ENCODE results near the gene LRFN2. TPM values are rescaled to one million over a fixed set of nuclear protein-coding genes. Genes with fewer than 3 reads are reported as not detected.

The LRFN2 gene
- total RNA-seq, 2 experiments from 2014 or later = not detected

DNA sequence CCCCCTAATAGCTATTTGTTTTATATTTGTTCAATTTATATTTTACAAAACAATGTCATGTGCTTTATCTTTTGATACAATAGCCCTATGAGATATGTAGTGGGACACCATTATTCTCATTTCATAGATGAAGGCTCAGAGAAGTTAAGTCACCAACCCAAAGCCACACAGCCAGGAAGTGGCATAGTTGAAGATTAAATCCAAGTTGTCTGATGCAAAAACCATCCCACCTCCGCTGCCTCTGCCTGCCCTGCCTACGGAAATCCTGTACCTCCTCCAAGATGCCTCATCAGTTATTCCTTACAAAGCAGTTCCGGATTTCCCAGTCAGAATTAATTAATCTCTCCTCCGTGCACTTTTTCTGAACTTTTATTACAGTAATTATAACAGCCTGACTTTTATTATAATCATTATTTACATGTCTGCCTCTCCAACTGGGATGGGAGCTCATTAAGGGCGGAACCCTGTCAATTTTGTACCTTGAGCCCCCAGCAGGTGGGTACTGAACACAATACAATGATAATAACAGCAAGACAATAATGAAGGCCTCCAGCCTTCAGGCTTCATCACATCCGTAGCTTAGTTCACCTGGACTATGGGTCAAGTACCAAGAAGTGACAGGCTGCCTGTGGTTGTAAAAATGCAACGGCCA, 54.7 kb downstream of the LRFN2 start:
- Mint-ChIP-seq H3K4me3 (no peak overlapping the region), H3K9me3 (no peaks in the 10 kb centered on the region), H3K27me3 (no peaks in the 10 kb centered on the region), H3K27ac (no peak overlapping the region), H3K4me1 (no peaks in the 10 kb centered on the region), H3K36me3 (no peaks in the 10 kb centered on the region)
- DNase-seq (no peak), ATAC-seq (ENCODE audit: low read depth) (no peak)
- POLR2A ChIA-PET = no interaction called here

- Mint-ChIP-seq H3K27ac (no peak overlapping the region), H3K4me1 (no peaks in the 10 kb centered on the region), H3K4me3 (no peak overlapping the region), H3K27me3 (no peaks in the 10 kb centered on the region), H3K9me3 (no peaks in the 10 kb centered on the region), H3K36me3 (no peaks in the 10 kb centered on the region)
- POLR2A ChIA-PET = no interaction called here
- ATAC-seq (ENCODE audit: low read depth) = no peak
- DNase-seq = no peak
These were observed 57.2 kb downstream of the LRFN2 start for GRCh38 chr6:40529919-40530318.

DNA sequence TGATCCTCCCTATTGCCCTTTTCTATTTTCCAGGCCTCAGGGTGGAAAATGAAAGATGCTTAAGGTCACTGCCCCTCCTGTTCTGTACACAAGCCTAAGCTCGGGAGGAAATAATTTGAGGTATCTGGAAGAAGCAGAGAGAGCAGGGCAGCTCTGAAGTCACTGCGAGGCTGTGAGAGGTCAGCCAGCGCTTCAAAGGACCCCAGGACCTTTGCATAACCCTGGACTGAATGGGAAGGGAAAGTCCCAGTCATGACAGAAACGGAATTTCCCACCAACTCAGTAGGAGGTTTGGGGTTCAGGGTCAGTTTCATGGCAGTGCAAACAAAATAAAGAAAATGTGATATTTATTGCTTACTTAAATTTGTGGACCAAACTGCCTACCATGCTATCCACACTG, 58.1 kb downstream of the LRFN2 start:
- Mint-ChIP-seq H3K4me1 (no peaks in the 10 kb centered on the region), H3K4me3 (no peak overlapping the region), H3K27ac (no peak overlapping the region), H3K9me3 (no peaks in the 10 kb centered on the region), H3K27me3 (no peaks in the 10 kb centered on the region), H3K36me3 (no peaks in the 10 kb centered on the region)
- POLR2A ChIA-PET = no interaction called here
- ATAC-seq (ENCODE audit: low read depth) (no peak), DNase-seq (no peak)

DNA sequence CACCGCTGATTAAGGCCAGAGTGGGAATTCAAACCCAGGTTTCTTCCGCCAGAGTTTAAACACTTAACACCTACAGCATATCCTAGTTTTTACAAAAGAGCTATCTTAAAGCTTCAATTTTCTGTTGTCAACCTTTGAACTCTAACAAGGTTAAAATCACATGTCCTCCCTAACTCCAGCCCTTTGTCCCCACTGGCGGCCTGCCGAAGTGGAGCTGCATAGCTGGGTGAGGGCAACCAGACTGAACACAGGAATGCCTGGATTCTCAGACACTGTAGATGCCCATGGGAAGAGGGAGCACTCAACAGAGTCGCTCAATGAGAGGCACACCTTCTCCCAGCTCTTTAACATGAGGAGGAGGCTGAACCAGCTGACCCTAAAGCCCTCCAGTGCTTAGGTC, 59.1 kb downstream of the LRFN2 start:
- no peak for DNase-seq
- no peak overlapping the region for H3K4me3 Mint-ChIP-seq
- ATAC-seq (ENCODE audit: low read depth) = no peak
- no peak overlapping the region for H3K27ac Mint-ChIP-seq
- POLR2A ChIA-PET = no interaction called here
- H3K9me3 Mint-ChIP-seq = no peaks in the 10 kb centered on the region
- H3K27me3 Mint-ChIP-seq = no peaks in the 10 kb centered on the region
- H3K36me3 Mint-ChIP-seq = no peaks in the 10 kb centered on the region
- no peaks in the 10 kb centered on the region for H3K4me1 Mint-ChIP-seq

DNA sequence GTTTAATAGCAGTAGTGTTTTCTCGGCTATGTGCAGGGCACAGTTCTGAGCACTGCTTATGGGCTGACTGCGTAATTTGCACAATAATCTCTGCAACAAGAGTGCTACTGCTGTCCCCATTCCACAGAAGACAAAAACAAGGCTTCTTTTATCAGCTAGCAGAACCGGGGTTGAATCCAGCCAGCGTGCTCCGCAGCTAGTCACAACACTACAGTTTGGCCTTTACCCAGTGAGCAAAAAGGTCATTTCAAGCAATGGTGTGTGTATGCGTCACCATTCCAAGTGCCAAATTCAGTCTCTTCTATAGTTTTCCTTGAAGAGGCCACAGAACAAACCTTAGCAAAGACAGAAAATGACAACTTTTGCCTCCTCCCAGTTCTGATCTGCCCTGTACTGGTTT, 61.1 kb downstream of the LRFN2 start:
- POLR2A ChIA-PET = interaction anchor here (0.7 kb wide), 1 partner anchor 9 kb away, joined by 3 read pairs; no protein-coding TSS in a partner anchor
- Mint-ChIP-seq H3K4me3 (no peak overlapping the region), H3K4me1 (no peaks in the 10 kb centered on the region), H3K36me3 (no peaks in the 10 kb centered on the region), H3K9me3 (no peaks in the 10 kb centered on the region), H3K27me3 (no peaks in the 10 kb centered on the region), H3K27ac (no peak overlapping the region)
- ATAC-seq (ENCODE audit: low read depth) (no peak), DNase-seq (no peak)

DNA sequence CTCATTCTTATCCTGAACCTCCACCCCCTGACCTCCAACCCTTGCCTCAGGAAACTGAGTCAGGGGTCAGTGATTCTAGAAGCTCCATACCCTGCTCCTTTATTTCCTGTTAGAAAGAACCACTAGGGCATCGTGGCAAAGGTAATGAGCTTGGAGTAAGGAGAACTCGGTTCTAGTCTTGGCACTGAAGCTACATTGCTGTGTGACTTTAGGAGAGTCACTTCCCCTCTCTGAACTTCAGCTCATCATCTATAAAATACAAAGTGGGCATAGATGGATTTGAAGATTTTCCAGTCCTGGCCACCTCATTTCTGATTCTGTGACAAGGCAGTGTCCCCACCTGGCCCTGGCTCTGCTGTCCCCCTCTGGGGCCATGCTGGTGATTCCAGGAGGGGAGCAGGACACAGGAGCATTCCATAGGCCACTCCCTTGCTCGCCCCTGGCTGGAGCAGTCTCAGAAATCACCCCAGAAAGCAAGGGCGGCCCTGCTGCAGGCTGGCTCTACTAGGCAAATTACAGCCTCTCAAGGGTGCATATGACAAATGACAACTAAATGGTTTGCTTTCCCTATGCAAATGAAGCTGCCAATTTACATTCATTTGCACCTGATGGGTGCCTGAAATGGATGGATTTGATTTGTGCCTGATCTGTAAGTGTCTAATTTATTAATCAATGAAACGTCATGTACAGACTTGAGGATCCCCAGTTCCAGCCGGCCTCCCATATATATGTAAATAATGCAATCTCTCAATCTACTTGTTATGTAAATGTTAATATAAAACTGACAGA, 62.2 kb downstream of the LRFN2 start:
- no peak overlapping the region for H3K27ac Mint-ChIP-seq
- POLR2A ChIA-PET = no interaction called here
- DNase-seq = no peak
- no peak for ATAC-seq (ENCODE audit: low read depth)
- no peaks in the 10 kb centered on the region for H3K36me3 Mint-ChIP-seq
- H3K9me3 Mint-ChIP-seq = no peaks in the 10 kb centered on the region
- peaks cover 2% of the 10 kb centered on the region for H3K4me1 Mint-ChIP-seq
- H3K27me3 Mint-ChIP-seq = peaks cover 2% of the 10 kb centered on the region
- H3K4me3 Mint-ChIP-seq = no peak overlapping the region

GRCh38 chr6:40523505-40524172, 63.5 kb downstream of the LRFN2 start:
- no peak for ATAC-seq (ENCODE audit: low read depth)
- H3K4me1 Mint-ChIP-seq = peaks cover 7% of the 10 kb centered on the region
- H3K27ac Mint-ChIP-seq = no peak overlapping the region
- no peak overlapping the region for H3K4me3 Mint-ChIP-seq
- no peak for DNase-seq
- no peaks in the 10 kb centered on the region for H3K36me3 Mint-ChIP-seq
- POLR2A ChIA-PET = no interaction called here
- H3K27me3 Mint-ChIP-seq = peaks cover 4% of the 10 kb centered on the region
- H3K9me3 Mint-ChIP-seq = no peaks in the 10 kb centered on the region

DNA sequence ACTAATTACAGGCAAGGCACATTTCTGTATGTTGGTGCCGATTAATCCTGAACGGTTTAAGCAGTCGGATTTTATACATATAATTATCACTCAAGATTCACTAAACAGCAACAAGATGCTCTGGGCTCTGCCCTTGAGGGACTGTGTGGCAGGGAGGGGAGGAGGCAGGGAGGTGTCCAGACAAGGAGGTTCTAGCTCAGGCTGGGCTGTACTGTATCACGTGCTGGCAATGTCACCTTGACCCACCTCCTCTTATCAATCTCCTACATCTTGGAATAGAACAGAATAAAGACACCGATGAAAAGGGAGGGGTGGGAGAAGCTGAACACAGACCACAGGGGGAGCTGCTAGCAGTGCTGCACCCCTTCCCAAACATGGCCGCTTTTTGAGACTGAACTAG, 65.7 kb downstream of the LRFN2 start:
- H3K27me3 Mint-ChIP-seq = peaks cover 7% of the 10 kb centered on the region
- no peaks in the 10 kb centered on the region for H3K9me3 Mint-ChIP-seq
- ATAC-seq (ENCODE audit: low read depth) (no peak), DNase-seq (no peak)
- POLR2A ChIA-PET = no interaction called here
- H3K36me3 Mint-ChIP-seq = no peaks in the 10 kb centered on the region
- no peak overlapping the region for H3K4me3 Mint-ChIP-seq
- H3K4me1 Mint-ChIP-seq = peaks cover 7% of the 10 kb centered on the region
- no peak overlapping the region for H3K27ac Mint-ChIP-seq

DNA sequence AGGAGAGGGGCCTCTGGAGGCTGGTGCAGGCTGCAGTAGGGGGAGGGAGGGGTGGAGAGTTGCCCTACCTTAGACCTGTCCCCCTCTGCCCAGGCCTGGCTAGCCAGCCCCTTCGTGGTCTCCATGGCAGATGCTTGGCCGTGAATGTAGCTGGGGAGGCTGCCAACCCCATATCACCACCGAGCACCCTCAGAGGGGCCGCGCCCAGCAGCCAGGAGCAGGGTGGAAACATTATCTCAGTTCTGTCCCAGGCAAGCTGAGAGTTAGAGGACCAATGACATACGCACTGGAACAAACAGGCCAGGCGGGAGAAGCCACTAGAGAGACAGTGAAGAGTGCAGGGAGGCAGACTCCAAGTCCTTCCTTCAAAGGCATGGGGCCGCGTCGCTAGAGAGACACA, 66.5 kb downstream of the LRFN2 start:
- DNase-seq = no peak
- no peak overlapping the region for H3K27ac Mint-ChIP-seq
- no peak for ATAC-seq (ENCODE audit: low read depth)
- H3K4me1 Mint-ChIP-seq = peaks cover 7% of the 10 kb centered on the region
- peaks cover 7% of the 10 kb centered on the region for H3K27me3 Mint-ChIP-seq
- no peak overlapping the region for H3K4me3 Mint-ChIP-seq
- POLR2A ChIA-PET = no interaction called here
- H3K36me3 Mint-ChIP-seq = no peaks in the 10 kb centered on the region
- H3K9me3 Mint-ChIP-seq = no peaks in the 10 kb centered on the region

- peaks cover 7% of the 10 kb centered on the region for H3K4me1 Mint-ChIP-seq
- POLR2A ChIA-PET = no interaction called here
- H3K36me3 Mint-ChIP-seq = no peaks in the 10 kb centered on the region
- no peak for DNase-seq
- H3K9me3 Mint-ChIP-seq = no peaks in the 10 kb centered on the region
- peak; percentile 66 for ATAC-seq (ENCODE audit: low read depth)
- H3K27ac Mint-ChIP-seq = no peak overlapping the region
- H3K4me3 Mint-ChIP-seq = no peak overlapping the region
- peaks cover 7% of the 10 kb centered on the region for H3K27me3 Mint-ChIP-seq
These were observed 67.1 kb downstream of the LRFN2 start for GRCh38 chr6:40520084-40520483.

GRCh38 chr6:40517654-40518053, 69.5 kb downstream of the LRFN2 start:
- no peak for ATAC-seq (ENCODE audit: low read depth)
- peaks cover 7% of the 10 kb centered on the region for H3K27me3 Mint-ChIP-seq
- H3K4me3 Mint-ChIP-seq = no peak overlapping the region
- peaks cover 7% of the 10 kb centered on the region for H3K4me1 Mint-ChIP-seq
- H3K9me3 Mint-ChIP-seq = no peaks in the 10 kb centered on the region
- DNase-seq = no peak
- no peak overlapping the region for H3K27ac Mint-ChIP-seq
- H3K36me3 Mint-ChIP-seq = no peaks in the 10 kb centered on the region
- POLR2A ChIA-PET = no interaction called here

- peaks cover 7% of the 10 kb centered on the region for H3K27me3 Mint-ChIP-seq
- POLR2A ChIA-PET = no interaction called here
- H3K9me3 Mint-ChIP-seq = no peaks in the 10 kb centered on the region
- H3K4me3 Mint-ChIP-seq = no peak overlapping the region
- no peak for ATAC-seq (ENCODE audit: low read depth)
- no peaks in the 10 kb centered on the region for H3K36me3 Mint-ChIP-seq
- no peak for DNase-seq
- H3K27ac Mint-ChIP-seq = no peak overlapping the region
- H3K4me1 Mint-ChIP-seq = peaks cover 7% of the 10 kb centered on the region
These were observed 70.7 kb downstream of the LRFN2 start for GRCh38 chr6:40516429-40516828.

DNA sequence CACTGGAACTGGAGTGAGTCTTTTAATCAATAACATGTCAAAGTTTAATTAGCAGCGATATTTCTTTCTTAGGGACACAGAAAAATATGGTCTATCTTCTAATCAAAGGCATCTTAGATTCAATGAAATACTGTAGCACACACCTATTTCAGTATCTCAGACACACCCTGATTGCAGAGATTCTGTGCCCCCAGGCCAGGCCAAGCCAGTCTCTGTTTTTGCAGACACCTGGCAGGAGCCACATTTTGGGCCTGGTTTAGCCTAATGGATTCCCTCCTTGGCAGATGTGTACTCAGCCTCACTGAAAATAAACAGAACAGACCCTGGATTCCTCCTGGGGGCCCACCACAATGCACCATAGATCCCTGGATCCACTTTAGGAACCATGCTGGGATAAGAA, 74.8 kb downstream of the LRFN2 start:
- H3K4me1 Mint-ChIP-seq = peaks cover 5% of the 10 kb centered on the region
- no peaks in the 10 kb centered on the region for H3K36me3 Mint-ChIP-seq
- peaks cover 3% of the 10 kb centered on the region for H3K27me3 Mint-ChIP-seq
- no peak overlapping the region for H3K27ac Mint-ChIP-seq
- H3K9me3 Mint-ChIP-seq = no peaks in the 10 kb centered on the region
- no peak overlapping the region for H3K4me3 Mint-ChIP-seq
- no peak for DNase-seq
- POLR2A ChIA-PET = no interaction called here
- ATAC-seq (ENCODE audit: low read depth) = no peak

DNA sequence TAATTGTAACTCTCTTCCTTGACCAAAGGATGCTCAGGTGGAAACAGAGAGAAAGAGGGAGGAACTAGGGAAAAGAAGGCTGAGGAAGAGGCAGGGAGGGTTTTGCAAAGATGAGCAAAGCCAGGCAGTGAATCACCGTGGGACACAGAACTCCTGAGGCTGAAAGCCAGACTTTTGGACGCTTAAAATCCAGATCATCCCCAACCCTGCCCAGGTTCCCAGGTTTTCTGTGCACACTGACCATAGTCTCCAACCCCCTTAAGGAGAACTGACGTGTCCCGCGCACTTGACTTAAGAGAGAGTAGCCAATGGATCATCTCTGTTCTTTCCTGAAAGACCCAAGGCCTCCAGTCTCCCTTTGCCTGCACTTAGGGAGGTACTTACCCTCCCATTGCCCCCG, 75.3 kb downstream of the LRFN2 start:
- Mint-ChIP-seq H3K27me3 (peaks cover 1% of the 10 kb centered on the region), H3K27ac (no peak overlapping the region), H3K9me3 (no peaks in the 10 kb centered on the region), H3K36me3 (no peaks in the 10 kb centered on the region), H3K4me1 (peaks cover 5% of the 10 kb centered on the region), H3K4me3 (no peak overlapping the region)
- DNase-seq = no peak
- no peak for ATAC-seq (ENCODE audit: low read depth)
- POLR2A ChIA-PET = no interaction called here
